AG09319 (cell line): ENCODE measurements around the gene PIGL.
"Not testable (repeated sequence)": the region's sequence is repeated elsewhere in the genome, so short reads cannot be mapped to it uniquely, and the experiment has no call there.

Experiments used
- DNase-seq: peaks from one replicate; pipeline ENCODE4 v3.0.0-alpha.2; 2010; ENCODE audit warnings: low read depth; ENCODE audit errors: extremely low read depth
- TF ChIP-seq, protein P1 (sequence below): IDR thresholded peaks from 2 replicates; pipeline ENCODE4 v1.5.1; 2011; ENCODE audit warnings: low read depth, mild to moderate bottlenecking, inconsistent platforms, low read length, moderate library complexity

PIGL gene

DNA sequence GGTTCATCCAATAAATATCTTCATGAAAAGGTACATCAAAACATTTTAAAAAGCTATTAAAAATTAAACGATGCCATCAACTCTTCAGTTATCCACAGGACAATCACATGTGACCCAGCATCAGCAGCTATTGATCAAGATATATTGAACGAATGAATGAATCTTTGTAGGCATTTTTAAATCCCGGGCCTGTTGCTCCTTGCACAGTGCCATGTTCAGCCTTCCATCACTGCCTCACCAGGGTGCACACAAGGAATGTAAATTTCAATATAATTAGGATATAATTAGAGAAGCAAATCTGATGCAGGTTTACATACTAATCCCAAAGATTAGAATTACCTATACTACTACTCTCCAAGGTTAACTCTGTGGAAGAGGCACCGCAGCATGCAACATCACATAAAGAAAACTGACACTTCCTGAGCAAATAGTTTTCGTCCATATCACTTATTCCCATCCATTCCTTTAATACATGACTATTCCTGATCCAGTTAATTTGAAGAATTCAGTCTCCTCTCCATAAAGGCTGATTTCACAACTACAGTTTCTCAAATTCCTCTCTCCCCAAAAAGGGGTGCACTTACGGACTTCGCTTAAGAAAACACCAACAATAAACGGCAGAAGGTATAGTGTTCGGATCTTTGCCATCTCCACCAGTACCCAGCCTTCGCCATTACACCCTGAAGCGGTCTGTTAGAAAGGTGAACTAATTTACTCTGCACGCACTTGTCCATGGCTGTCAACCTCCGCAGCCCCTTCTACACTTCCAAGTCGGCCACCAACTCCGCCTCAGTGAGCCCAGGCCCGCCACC is 2.6 kb upstream of the PIGL start:
- TF ChIP-seq, protein P1, sequence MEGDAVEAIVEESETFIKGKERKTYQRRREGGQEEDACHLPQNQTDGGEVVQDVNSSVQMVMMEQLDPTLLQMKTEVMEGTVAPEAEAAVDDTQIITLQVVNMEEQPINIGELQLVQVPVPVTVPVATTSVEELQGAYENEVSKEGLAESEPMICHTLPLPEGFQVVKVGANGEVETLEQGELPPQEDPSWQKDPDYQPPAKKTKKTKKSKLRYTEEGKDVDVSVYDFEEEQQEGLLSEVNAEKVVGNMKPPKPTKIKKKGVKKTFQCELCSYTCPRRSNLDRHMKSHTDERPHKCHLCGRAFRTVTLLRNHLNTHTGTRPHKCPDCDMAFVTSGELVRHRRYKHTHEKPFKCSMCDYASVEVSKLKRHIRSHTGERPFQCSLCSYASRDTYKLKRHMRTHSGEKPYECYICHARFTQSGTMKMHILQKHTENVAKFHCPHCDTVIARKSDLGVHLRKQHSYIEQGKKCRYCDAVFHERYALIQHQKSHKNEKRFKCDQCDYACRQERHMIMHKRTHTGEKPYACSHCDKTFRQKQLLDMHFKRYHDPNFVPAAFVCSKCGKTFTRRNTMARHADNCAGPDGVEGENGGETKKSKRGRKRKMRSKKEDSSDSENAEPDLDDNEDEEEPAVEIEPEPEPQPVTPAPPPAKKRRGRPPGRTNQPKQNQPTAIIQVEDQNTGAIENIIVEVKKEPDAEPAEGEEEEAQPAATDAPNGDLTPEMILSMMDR: no peak
- DNase-seq: no peak

DNA sequence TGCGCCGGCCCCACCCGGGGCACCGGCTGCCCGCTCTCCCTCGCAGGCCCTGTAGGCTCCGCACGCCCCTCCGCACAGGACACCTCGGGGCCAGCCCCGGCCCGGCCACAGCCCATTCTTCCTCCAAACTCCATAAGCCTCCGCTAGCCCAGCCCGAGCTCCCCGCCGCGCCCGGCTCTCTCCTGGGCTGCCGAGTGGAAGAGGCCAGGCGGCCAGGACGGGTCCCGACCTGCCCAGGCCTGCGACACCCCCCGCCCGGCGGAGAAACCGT is 2.1 kb upstream of the PIGL start:
- TF ChIP-seq, protein P1: no peak
- no peak for DNase-seq

DNA sequence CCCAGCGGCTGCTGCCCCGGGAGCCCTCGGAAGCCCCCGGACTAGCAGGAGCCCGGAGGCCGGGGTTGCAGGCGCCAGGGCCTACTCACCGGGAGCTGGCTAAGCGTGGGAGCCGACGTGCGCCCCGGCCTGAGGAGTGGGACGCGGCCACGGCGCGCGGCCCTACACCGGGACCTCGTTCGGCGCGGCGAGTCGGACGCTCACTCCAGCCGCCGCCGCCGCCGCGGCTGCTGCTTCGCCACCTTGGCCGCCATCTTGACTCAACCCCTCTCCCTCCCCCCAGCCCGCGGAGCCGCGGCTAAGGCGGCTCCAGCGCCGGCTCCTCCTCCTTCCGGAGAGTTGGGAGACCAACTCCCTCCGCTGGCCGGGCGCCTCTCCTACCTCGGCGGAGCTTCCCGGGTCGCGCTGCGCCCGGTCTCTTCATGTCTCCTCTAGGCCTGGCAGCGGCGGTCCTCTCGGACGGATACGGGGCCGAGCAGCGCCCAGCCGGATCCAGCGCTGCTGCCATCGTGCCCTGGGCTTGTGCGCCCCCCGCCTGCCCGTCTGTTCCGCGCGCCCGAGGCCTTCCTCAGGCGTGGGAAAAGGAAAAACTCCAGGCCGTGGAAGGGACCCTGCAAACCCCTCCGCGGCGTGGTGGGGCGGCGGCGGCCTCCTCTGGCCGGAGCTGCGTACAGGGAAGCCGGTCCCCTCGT is 1.6 kb upstream of the PIGL start, which contains the start of gene NCOR1:
Gene NCOR1 (minus strand): TSS at position 262 of the 692 bp plus-strand sequence. CDS start 20,965 bp downstream, outside the sequence.
- TF ChIP-seq, protein P1: peak; percentile 33
- DNase-seq: peak; percentile 84

DNA sequence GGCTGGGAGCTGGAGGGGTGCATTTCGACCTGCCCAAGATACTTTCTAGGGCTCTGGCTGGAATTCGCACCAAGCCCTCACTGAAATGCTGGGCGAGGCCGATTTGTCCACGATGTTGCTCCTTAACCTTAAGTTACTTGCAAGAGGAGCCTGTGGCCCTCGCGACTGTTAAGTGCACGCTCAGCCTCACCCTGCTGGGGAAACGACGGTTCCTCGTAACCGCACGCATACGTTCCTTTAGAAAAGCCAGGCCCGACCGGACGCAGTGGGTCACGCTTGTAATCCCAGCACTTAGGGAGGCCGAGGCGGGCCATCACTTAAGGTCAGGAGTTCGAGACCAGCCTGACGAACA is 1.1 kb upstream of the PIGL start:
- no peak for DNase-seq
- TF ChIP-seq, protein P1: no peak

DNA sequence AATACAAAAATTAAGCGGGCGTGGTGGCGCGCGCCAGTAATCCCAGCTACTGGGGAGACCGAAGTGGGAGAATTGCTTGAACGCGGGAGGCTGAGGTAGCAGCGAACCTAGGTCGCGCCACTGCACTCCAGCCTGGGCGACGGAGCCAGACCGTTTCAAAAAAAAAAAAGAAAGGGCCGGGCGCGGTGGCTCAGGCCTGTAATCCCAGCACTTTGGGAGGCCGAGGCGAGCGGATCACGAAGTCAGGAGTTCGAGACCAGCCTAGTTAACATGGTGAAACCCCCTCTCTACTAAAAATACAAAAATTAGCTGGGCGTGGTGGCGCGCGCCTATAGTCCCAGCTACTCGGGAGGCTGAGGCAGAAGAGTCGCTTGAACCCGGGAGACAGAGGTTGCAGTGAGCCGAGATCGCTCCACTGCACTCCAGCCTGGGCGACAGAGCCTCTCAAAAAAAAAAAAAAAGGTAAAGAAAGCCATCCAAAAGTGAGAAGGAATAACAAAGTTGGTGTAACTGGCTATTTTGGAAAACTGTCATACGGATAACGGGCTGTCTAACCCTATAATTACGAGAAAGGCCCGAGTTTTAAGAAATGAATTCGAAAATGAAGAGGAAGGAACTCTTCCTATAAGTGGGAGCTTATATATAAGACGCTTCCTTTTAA is 539 bp upstream of the PIGL start:
- DNase-seq: not testable (repeated sequence)

DNA sequence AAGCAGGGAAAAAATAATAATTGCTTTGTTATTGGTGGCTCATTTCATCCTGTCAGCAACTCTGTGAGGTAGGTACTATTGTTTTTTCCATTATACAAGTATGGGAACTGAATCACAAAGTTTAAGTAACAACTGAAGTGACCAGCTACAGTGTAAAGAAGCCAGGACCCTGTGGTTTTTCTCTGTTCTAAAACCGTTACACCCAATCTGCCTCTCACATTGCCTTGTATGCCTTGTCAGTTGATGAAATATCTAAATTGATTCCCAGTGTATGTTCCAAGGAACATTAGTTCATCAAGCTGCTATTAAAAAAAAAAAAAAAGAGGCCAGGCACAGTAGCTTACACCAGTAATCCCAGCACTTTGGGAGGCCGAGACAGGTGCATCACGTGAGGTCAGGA is 5.4 kb downstream of the PIGL start:
- TF ChIP-seq, protein P1: no peak
- DNase-seq: no peak

DNA sequence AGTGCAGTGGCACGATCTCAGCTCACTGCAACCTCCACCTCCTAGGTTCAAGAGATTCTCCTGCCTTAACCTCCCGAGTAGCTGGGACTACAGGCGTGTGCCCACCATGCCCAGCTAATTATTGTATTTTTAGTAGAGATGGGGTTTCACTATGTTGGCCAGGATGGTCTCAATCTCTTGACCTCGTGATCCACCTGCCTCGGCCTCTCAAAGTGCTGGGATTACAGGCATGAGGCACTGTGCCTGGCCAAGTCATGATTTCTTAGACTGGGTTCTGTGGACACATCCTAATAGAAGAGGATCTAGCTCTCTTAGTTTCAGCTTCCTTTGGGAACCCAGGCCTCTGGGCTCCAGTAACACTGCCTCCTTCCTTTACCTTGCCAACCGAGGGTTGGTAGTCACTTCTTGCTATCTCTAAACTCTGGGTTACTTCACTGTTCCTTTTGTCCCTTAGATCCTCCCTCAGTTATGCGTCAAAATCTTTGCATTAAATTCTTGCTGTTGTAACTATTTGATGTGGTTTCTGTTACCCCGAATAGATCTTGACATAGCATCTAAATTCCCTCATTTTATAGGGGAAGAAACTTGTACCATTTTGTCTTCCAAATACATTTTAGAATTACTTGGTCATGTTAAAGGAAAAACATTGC is 13.0 kb downstream of the PIGL start:
- DNase-seq: not testable (repeated sequence)

DNA sequence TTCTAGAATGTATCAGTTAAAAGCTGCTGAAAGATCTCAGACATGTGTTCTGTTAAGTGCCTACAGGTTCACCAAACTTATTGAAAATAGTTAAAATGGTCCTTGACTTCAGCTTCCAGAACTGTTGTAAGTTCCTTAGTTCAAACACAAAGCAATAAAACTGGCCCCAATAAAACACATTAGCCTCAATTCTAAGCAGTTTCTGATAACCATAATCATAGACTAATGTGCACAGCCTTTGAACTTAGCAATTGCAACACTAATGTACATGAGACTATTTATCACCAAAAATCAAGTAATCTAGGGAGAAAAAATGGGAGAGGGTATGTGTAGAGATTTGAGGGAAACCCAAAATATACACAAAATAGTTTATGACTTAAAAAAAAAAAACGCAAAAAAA is 15.4 kb downstream of the PIGL start:
- TF ChIP-seq, protein P1: no peak
- no peak for DNase-seq
